CD14-positive monocyte (primary cell): ENCODE results near the gene IQGAP2. TPM values are rescaled to one million over a fixed set of nuclear protein-coding genes. Genes with fewer than 3 reads are reported as not detected.
A peak's percentile ranks its signal among the peaks of the same experiment; 100 is the strongest.

Experiments used
- DNase-seq, 3 donors: peaks; one replicate each; pipeline ENCODE4 v3.0.0-alpha.2; 2011 to 2022
- H2AFZ ChIP-seq: 2 replicates; pipeline ENCODE4 v1.6.0; 2012; ENCODE audit warnings: mild to moderate bottlenecking, low read depth, low read length, inconsistent platforms; ENCODE audit not compliant: insufficient read depth, poor library complexity, severe bottlenecking
- H3K27ac ChIP-seq, 2 donors: 1 replicate in 1 of 2; 2 replicates in 1 of 2; pipeline ENCODE4 v1.5.1; 2012 to 2013; ENCODE audit warnings: low read length in 2 of 2, control low read depth in 1 of 2, inconsistent platforms in 1 of 2, low read depth in 1 of 2, mild to moderate bottlenecking in 1 of 2
- H3K27me3 ChIP-seq, 2 donors: one replicate each; pipeline versions ENCODE4 v1.6.0 to v1.6.1; 2011 to 2013; ENCODE audit warnings: low read length in 2 of 2; ENCODE audit not compliant: control insufficient read depth in 2 of 2, insufficient read depth in 2 of 2
- H3K36me3 ChIP-seq, 2 donors: replicated peaks in 1 of 2; 1 replicate in 1 of 2; 2 replicates in 1 of 2; pipeline versions ENCODE4 v1.5.1 to v1.6.1; 2012 to 2013; ENCODE audit warnings: low read length in 2 of 2, control low read depth in 1 of 2, inconsistent platforms in 1 of 2, mild to moderate bottlenecking in 1 of 2; ENCODE audit not compliant: insufficient read depth in 2 of 2, control insufficient read depth in 1 of 2
- H3K4me1 ChIP-seq, 2 donors: 1 replicate in 1 of 2; 2 replicates in 1 of 2; pipeline versions ENCODE4 v1.5.1 to v1.6.1; 2012 to 2013; ENCODE audit warnings: low read length in 2 of 2, control low read depth in 1 of 2, inconsistent platforms in 1 of 2, mild to moderate bottlenecking in 1 of 2, moderate library complexity in 1 of 2; ENCODE audit not compliant: insufficient read depth in 2 of 2, control insufficient read depth in 1 of 2
- H3K4me2 ChIP-seq: replicated peaks from 2 replicates; pipeline ENCODE3; 2012; ENCODE audit warnings: low read length, moderate library complexity, mild to moderate bottlenecking; ENCODE audit not compliant: poor library complexity, severe bottlenecking; ENCODE audit errors: extremely low read depth
- H3K4me3 ChIP-seq, 3 experiments: fragments of 200-600 bp in 1 of 3; sonication (generic) in 1 of 3; replicated peaks in 1 of 3; 1 replicate in 2 of 3; 2 replicates in 1 of 3; pipeline ENCODE4 v1.5.1; 2011 to 2013; ENCODE audit warnings: low read length in 3 of 3, mild to moderate bottlenecking in 3 of 3, control low read depth in 2 of 3, low read depth in 2 of 3, inconsistent platforms in 1 of 3, moderate library complexity in 1 of 3
- H3K79me2 ChIP-seq: 2 replicates; pipeline ENCODE4 v1.6.0; 2012; ENCODE audit warnings: mild to moderate bottlenecking, control low read depth, inconsistent platforms, low read length, moderate library complexity; ENCODE audit not compliant: insufficient read depth
- H3K9ac ChIP-seq: 2 replicates; pipeline ENCODE4 v1.6.0; 2017; ENCODE audit warnings: low read length, mild to moderate bottlenecking; ENCODE audit not compliant: insufficient read depth, poor library complexity, severe bottlenecking
- H3K9me3 ChIP-seq, 2 donors: replicated peaks in 1 of 2; 1 replicate in 1 of 2; 2 replicates in 1 of 2; pipeline versions ENCODE4 v1.5.1 to v1.6.1; 2012 to 2013; ENCODE audit warnings: low read length in 2 of 2, control low read depth in 1 of 2; ENCODE audit not compliant: control insufficient read depth in 1 of 2, insufficient read depth in 1 of 2
- H4K20me1 ChIP-seq: 2 replicates; pipeline ENCODE4 v1.6.0; 2012; ENCODE audit warnings: mild to moderate bottlenecking, low read length, control low read depth, moderate library complexity; ENCODE audit not compliant: insufficient read depth
- H3K27ac Mint-ChIP-seq, 7 donors: one replicate each; pipeline ENCODE4 v1.8.0; 2020; ENCODE audit warnings: mild to moderate bottlenecking in 7 of 7, mixed read lengths in 7 of 7, moderate library complexity in 6 of 7, inconsistent platforms in 2 of 7
- H3K27me3 Mint-ChIP-seq, 3 donors: one replicate each; pipeline ENCODE4 v1.8.0; 2021 to 2022; ENCODE audit warnings: low read depth in 3 of 3, mild to moderate bottlenecking in 3 of 3, mixed read lengths in 3 of 3, moderate library complexity in 3 of 3, inconsistent platforms in 1 of 3
- H3K36me3 Mint-ChIP-seq, 2 donors: one replicate each; pipeline ENCODE4 v1.8.0; 2020; ENCODE audit warnings: mixed read lengths in 2 of 2, inconsistent platforms in 1 of 2, mild to moderate bottlenecking in 1 of 2
- H3K4me1 Mint-ChIP-seq: one replicate; pipeline ENCODE4 v1.8.0; 2020; ENCODE audit warnings: mild to moderate bottlenecking, mixed read lengths
- H3K4me3 Mint-ChIP-seq, 2 donors: one replicate each; pipeline ENCODE4 v1.8.0; 2020; ENCODE audit warnings: mild to moderate bottlenecking in 2 of 2, mixed read lengths in 2 of 2, moderate library complexity in 1 of 2
- H3K9me3 Mint-ChIP-seq, 7 donors: one replicate each; pipeline ENCODE4 v1.8.0; 2020 to 2022; ENCODE audit warnings: mixed read lengths in 7 of 7, mild to moderate bottlenecking in 6 of 7, moderate library complexity in 6 of 7, inconsistent platforms in 2 of 7
- WGBS: methylation state at CpG from one replicate; pipeline ENCODE4 v1.1.5; 2013; ENCODE audit warnings: missing lambda C conversion rate; ENCODE audit not compliant: insufficient coverage; 5-methylcytosine and 5-hydroxymethylcytosine counted together
- intact Hi-C, 2 donors: fragments of 100-400 bp; cut with micrococcal nuclease; formaldehyde crosslinking; loops; one replicate each; pipeline versions ENCODE4 v1.15.0 to v1.15.1; 2023
- polyA plus RNA-seq, 3 donors: library from polyadenylated mRNA; depleted of rRNA in 1 of 3; unstranded in 2 of 3; stranded (reverse) in 1 of 3; fragments of 300-500 nt in 2 of 3; fragments of >200 nt in 1 of 3; fragmentation: Illumina TruSeq in 2 of 3; gene quantifications; 1 replicate in 2 of 3; 2 replicates in 1 of 3; pipeline ENCODE4 v1.2.3, GENCODE V29; 2012 to 2021
- TF ChIP-seq, protein P1 (sequence below): fragments of 200-600 bp; IDR thresholded peaks from one replicate; pipeline ENCODE4 v1.8.0; 2022; ENCODE audit warnings: antibody characterized with exemption, mild to moderate bottlenecking

IQGAP2 gene
- polyA plus RNA-seq, 3 donors: 21.4 to 50.9 (median 35.4) TPM

- peaks cover 0 to 2% (median 0%) of the 10 kb centered on the region in 3 donors for H3K27me3 Mint-ChIP-seq
- H3K4me3 Mint-ChIP-seq: no peak overlapping the region
- H3K36me3 Mint-ChIP-seq: peaks cover 9 to 14% of the 10 kb centered on the region in 2 donors
- TF ChIP-seq, protein P1, sequence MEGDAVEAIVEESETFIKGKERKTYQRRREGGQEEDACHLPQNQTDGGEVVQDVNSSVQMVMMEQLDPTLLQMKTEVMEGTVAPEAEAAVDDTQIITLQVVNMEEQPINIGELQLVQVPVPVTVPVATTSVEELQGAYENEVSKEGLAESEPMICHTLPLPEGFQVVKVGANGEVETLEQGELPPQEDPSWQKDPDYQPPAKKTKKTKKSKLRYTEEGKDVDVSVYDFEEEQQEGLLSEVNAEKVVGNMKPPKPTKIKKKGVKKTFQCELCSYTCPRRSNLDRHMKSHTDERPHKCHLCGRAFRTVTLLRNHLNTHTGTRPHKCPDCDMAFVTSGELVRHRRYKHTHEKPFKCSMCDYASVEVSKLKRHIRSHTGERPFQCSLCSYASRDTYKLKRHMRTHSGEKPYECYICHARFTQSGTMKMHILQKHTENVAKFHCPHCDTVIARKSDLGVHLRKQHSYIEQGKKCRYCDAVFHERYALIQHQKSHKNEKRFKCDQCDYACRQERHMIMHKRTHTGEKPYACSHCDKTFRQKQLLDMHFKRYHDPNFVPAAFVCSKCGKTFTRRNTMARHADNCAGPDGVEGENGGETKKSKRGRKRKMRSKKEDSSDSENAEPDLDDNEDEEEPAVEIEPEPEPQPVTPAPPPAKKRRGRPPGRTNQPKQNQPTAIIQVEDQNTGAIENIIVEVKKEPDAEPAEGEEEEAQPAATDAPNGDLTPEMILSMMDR: no peak
- Histone ChIP-seq H3K36me3 (peaks cover 0 to 3% of the 10 kb centered on the region in 2 donors), H3K4me2 (no peak overlapping the region), H3K9me3 (no peaks in the 10 kb centered on the region), H3K4me1 (peaks cover 8 to 13% of the 10 kb centered on the region in 2 donors), H3K27ac (no peak overlapping the region), H2AFZ (no peak overlapping the region), H3K4me3 (no peak overlapping the region), H4K20me1 (peaks cover 99% of the 10 kb centered on the region), H3K9ac (no peak overlapping the region), H3K27me3 (no peaks in the 10 kb centered on the region), H3K79me2 (peaks cover 96% of the 10 kb centered on the region)
- no peaks in the 10 kb centered on the region for H3K9me3 Mint-ChIP-seq
- peak overlapping the region in 2 of 7 donors; percentile 11 to 71 for H3K27ac Mint-ChIP-seq
- intact Hi-C loops: no loop called here
- WGBS: no CpG with 5 or more reads among the region's 4 CpGs
- H3K4me1 Mint-ChIP-seq: peaks cover 38% of the 10 kb centered on the region
- no peak for DNase-seq
These were observed 94.0 kb downstream of the IQGAP2 start for GRCh38 chr5:76497065-76497460.

GRCh38 chr5:76497986-76498717 lies 95.1 kb downstream of the IQGAP2 start:
- Mint-ChIP-seq H3K27me3 (peaks cover 0 to 2% (median 0%) of the 10 kb centered on the region in 3 donors), H3K36me3 (peaks cover 10 to 11% of the 10 kb centered on the region in 2 donors), H3K4me1 (peaks cover 36% of the 10 kb centered on the region), H3K27ac (peak overlapping the region in 2 of 7 donors; percentile 57 to 63), H3K9me3 (no peaks in the 10 kb centered on the region), H3K4me3 (no peak overlapping the region)
- peaks cover 8 to 13% of the 10 kb centered on the region in 2 donors for H3K4me1 ChIP-seq
- H3K27ac ChIP-seq: no peak overlapping the region
- intact Hi-C loops: no loop called here
- no peak overlapping the region for H3K4me2 ChIP-seq
- peaks cover 96% of the 10 kb centered on the region for H3K79me2 ChIP-seq
- no peak overlapping the region for H3K9ac ChIP-seq
- no CpG with 5 or more reads among the region's 4 CpGs for WGBS
- H3K9me3 ChIP-seq: no peaks in the 10 kb centered on the region
- H3K27me3 ChIP-seq: no peaks in the 10 kb centered on the region
- H4K20me1 ChIP-seq: peaks cover 99% of the 10 kb centered on the region
- H3K36me3 ChIP-seq: no peaks in the 10 kb centered on the region
- TF ChIP-seq, protein P1: no peak
- DNase-seq: no peak
- H2AFZ ChIP-seq: no peak overlapping the region
- no peak overlapping the region for H3K4me3 ChIP-seq
